WTC11 (cell line): Measurements from ENCODE around the gene SHISAL1. TPM values are rescaled to one million over a fixed set of nuclear protein-coding genes. Genes with fewer than 3 reads are reported as not detected.

Experiments used
- ATAC-seq: fragments of 200-7000 bp; cut with Tn5 transposase; 2 replicates; pipeline ENCODE4 v1.10.0; 2021; ENCODE audit warnings: mild to moderate bottlenecking, moderate library complexity
- CTCF ChIA-PET: fragments of 300-600 bp; sonication (Branson Sonifier 250); formaldehyde crosslinking; loops from one replicate; lab custom pipeline; 2021; ENCODE audit warnings: antibody characterized with exemption; lab: Charles Lee
- POLR2A ChIA-PET: fragments of 350-600 bp; sonication (Branson Sonifier 250); formaldehyde crosslinking; loops from one replicate; lab custom pipeline; 2021; ENCODE audit warnings: antibody characterized with exemption; lab: Charles Lee
- DNase-seq: peaks from one replicate; pipeline ENCODE4 v3.0.0; 2021; ENCODE audit warnings: low spot score
- H3K27ac Mint-ChIP-seq: 2 replicates; pipeline ENCODE4 v1.8.0; 2021; ENCODE audit warnings: mixed read lengths
- H3K27me3 Mint-ChIP-seq: 2 replicates; pipeline ENCODE4 v1.8.0; 2021; ENCODE audit warnings: low read depth, mild to moderate bottlenecking, moderate library complexity, mixed read lengths
- H3K36me3 Mint-ChIP-seq: 2 replicates; pipeline ENCODE4 v1.8.0; 2021; ENCODE audit warnings: mixed read lengths
- H3K4me1 Mint-ChIP-seq: 2 replicates; pipeline ENCODE4 v1.8.0; 2022; ENCODE audit warnings: mixed read lengths
- H3K4me3 Mint-ChIP-seq: 2 replicates; pipeline ENCODE4 v1.8.0; 2021; ENCODE audit warnings: mild to moderate bottlenecking, moderate library complexity, mixed read lengths
- H3K9me3 Mint-ChIP-seq: 2 replicates; pipeline ENCODE4 v1.8.0; 2021; ENCODE audit warnings: mixed read lengths
- ATF2 ChIP-seq: sonication (generic); formaldehyde crosslinking; IDR thresholded peaks from 2 replicates; pipeline ENCODE4 v1.8.1; 2022; ENCODE audit warnings: low read depth, missing genetic modification reagents, borderline replicate concordance
- ATF6 ChIP-seq: sonication (generic); formaldehyde crosslinking; IDR thresholded peaks from 2 replicates; pipeline ENCODE4 v1.8.1; 2023; ENCODE audit warnings: mild to moderate bottlenecking, missing genetic modification reagents
- CDX4 ChIP-seq: fragments of 250-450 bp; sonication (Bioruptor Pico); IDR thresholded peaks from 2 replicates; pipeline ENCODE4 v1.9.0; 2021; ENCODE audit warnings: moderate library complexity, mild to moderate bottlenecking, inconsistent platforms, borderline replicate concordance
- CREB1 ChIP-seq: sonication (generic); formaldehyde crosslinking; IDR thresholded peaks from 2 replicates; pipeline ENCODE4 v1.8.0; 2023; ENCODE audit warnings: mild to moderate bottlenecking, missing genetic modification reagents
- CREM ChIP-seq: sonication (generic); formaldehyde crosslinking; IDR thresholded peaks from 2 replicates; pipeline ENCODE4 v1.8.1; 2022; ENCODE audit warnings: mild to moderate bottlenecking, missing genetic modification reagents, moderate library complexity
- ELF4 ChIP-seq: sonication (generic); formaldehyde crosslinking; IDR thresholded peaks from 2 replicates; pipeline ENCODE4 v1.8.1; 2022; ENCODE audit warnings: low read depth, mild to moderate bottlenecking, moderate library complexity, missing genetic modification reagents
- FOXP4 ChIP-seq: sonication (generic); formaldehyde crosslinking; IDR thresholded peaks from 2 replicates; pipeline ENCODE4 v1.8.0; 2022; ENCODE audit warnings: mild to moderate bottlenecking, missing genetic modification reagents
- NFATC4 ChIP-seq: fragments of 250-450 bp; sonication (Bioruptor Pico); IDR thresholded peaks from 2 replicates; pipeline ENCODE4 v1.9.0; 2021; ENCODE audit warnings: mild to moderate bottlenecking
- NR3C1 ChIP-seq: sonication (generic); formaldehyde crosslinking; conservative IDR thresholded peaks from 2 replicates; pipeline ENCODE4 v1.8.1; 2023; ENCODE audit warnings: low read depth, mild to moderate bottlenecking, missing genetic modification reagents
- PRDM15 ChIP-seq: sonication (generic); formaldehyde crosslinking; IDR thresholded peaks from 2 replicates; pipeline ENCODE4 v1.8.0; 2022; ENCODE audit warnings: missing genetic modification reagents
- SMAD4 ChIP-seq: sonication (generic); formaldehyde crosslinking; IDR thresholded peaks from 2 replicates; pipeline ENCODE4 v1.8.0; 2022; ENCODE audit warnings: mild to moderate bottlenecking, missing genetic modification reagents
- SP1 ChIP-seq: sonication (generic); formaldehyde crosslinking; conservative IDR thresholded peaks from 2 replicates; pipeline ENCODE4 v1.8.1; 2022; ENCODE audit warnings: missing genetic modification reagents
- TCF7 ChIP-seq: sonication (generic); formaldehyde crosslinking; IDR thresholded peaks from 2 replicates; pipeline ENCODE4 v1.8.0; 2022; ENCODE audit warnings: mild to moderate bottlenecking, low read depth, missing genetic modification reagents, moderate library complexity
- USF1 ChIP-seq: sonication (generic); formaldehyde crosslinking; IDR thresholded peaks from 2 replicates; pipeline ENCODE4 v1.8.0; 2022; ENCODE audit warnings: mild to moderate bottlenecking, missing genetic modification reagents
- USF2 ChIP-seq: sonication (generic); formaldehyde crosslinking; IDR thresholded peaks from 2 replicates; pipeline ENCODE4 v1.8.1; 2023; ENCODE audit warnings: mild to moderate bottlenecking, missing genetic modification reagents, moderate library complexity
- ZNF121 ChIP-seq: sonication (generic); formaldehyde crosslinking; IDR thresholded peaks from 2 replicates; pipeline ENCODE4 v1.8.0; 2023; ENCODE audit warnings: missing genetic modification reagents
- ZNF232 ChIP-seq: sonication (generic); formaldehyde crosslinking; IDR thresholded peaks from 2 replicates; pipeline ENCODE4 v1.8.0; 2022; ENCODE audit warnings: mild to moderate bottlenecking, missing genetic modification reagents
- ZNF317 ChIP-seq: sonication (generic); formaldehyde crosslinking; IDR thresholded peaks from 2 replicates; pipeline ENCODE4 v1.8.1; 2023; ENCODE audit warnings: low read depth, mild to moderate bottlenecking, moderate library complexity, missing genetic modification reagents, borderline replicate concordance
- ZNF416 ChIP-seq: fragments of 250-450 bp; sonication (Bioruptor Pico); IDR thresholded peaks from 2 replicates; pipeline ENCODE4 v1.9.0; 2021; ENCODE audit warnings: mild to moderate bottlenecking, inconsistent platforms
- ZSCAN18 ChIP-seq: fragments of 250-450 bp; sonication (Bioruptor Pico); IDR thresholded peaks from 2 replicates; pipeline ENCODE4 v2.1.2; 2022; ENCODE audit warnings: mild to moderate bottlenecking, moderate library complexity
- total RNA-seq: library from RNA; stranded (reverse); gene quantifications from 3 replicates; pipeline ENCODE4 v1.2.3, GENCODE V29; 2021

SHISAL1 gene
- total RNA-seq, 1 experiment from 2014 or later: 2.7 TPM

GRCh38 chr22:44349594-44349993, 36.8 kb upstream of the SHISAL1 start:
- Mint-ChIP-seq H3K9me3 (no peaks in the 10 kb centered on the region), H3K4me1 (peaks cover 20% of the 10 kb centered on the region), H3K4me3 (no peak overlapping the region), H3K27ac (no peak overlapping the region), H3K36me3 (no peaks in the 10 kb centered on the region), H3K27me3 (no peaks in the 10 kb centered on the region)
- DNase-seq (no peak), ATAC-seq (no peak)
- CTCF ChIA-PET: interaction anchor here (0.9 to 2.1 kb wide), 2 partner anchors 95 to 357 kb away, joined by 3 to 8 read pairs; no protein-coding TSS in a partner anchor
- TF ChIP-seq ZNF232 (CRISPR knock-in tag) (no peak), CREM (no peak), NR3C1 (CRISPR knock-in tag) (no peak), USF2 (CRISPR knock-in tag) (no peak), NFATC4 (no peak), ELF4 (no peak), SP1 (CRISPR knock-in tag) (no peak), USF1 (CRISPR knock-in tag) (no peak), ZNF121 (no peak), ZSCAN18 (CRISPR knock-in tag) (no peak)
- POLR2A ChIA-PET: no interaction called here

GRCh38 chr22:44348971-44349560, 36.3 kb upstream of the SHISAL1 start:
- DNase-seq (no peak), ATAC-seq (no peak)
- Mint-ChIP-seq H3K9me3 (no peaks in the 10 kb centered on the region), H3K36me3 (no peaks in the 10 kb centered on the region), H3K27me3 (no peaks in the 10 kb centered on the region), H3K4me1 (peaks cover 20% of the 10 kb centered on the region), H3K4me3 (no peak overlapping the region), H3K27ac (no peak overlapping the region)
- ChIA-PET POLR2A (no interaction called here), CTCF (interaction anchor here (0.9 to 2.1 kb wide), 3 partner anchors 18 to 356 kb away, joined by 3 to 8 read pairs (median 3); no protein-coding TSS in a partner anchor)
- TF ChIP-seq SMAD4 (CRISPR knock-in tag) (no peak), PRDM15 (CRISPR knock-in tag) (no peak), ZNF317 (CRISPR knock-in tag) (no peak), CDX4 (CRISPR knock-in tag) (no peak), ATF2 (CRISPR knock-in tag) (no peak), TCF7 (no peak), ATF6 (no peak), ZNF416 (CRISPR knock-in tag) (no peak), CREB1 (CRISPR knock-in tag) (no peak), FOXP4 (CRISPR knock-in tag) (no peak), ELF4 (no peak)
